HCT116 (cell line): ENCODE data around the gene PDE7B.

ENCODE experiments used
- CEBPB ChIP-seq: IDR thresholded peaks from 2 replicates; pipeline ENCODE4 v1.6.1; 2012; ENCODE audit warnings: low read depth
- CTCF ChIP-seq, 3 experiments: fragments of 200-600 bp in 1 of 3; sonication (generic) in 1 of 3; IDR thresholded peaks in 2 of 3; conservative IDR thresholded peaks in 1 of 3; 2 replicates each; pipeline ENCODE4 v1.5.1; 2012 to 2017; ENCODE audit warnings: low read depth in 2 of 3, low read length in 2 of 3, antibody characterized with exemption in 1 of 3, borderline replicate concordance in 1 of 3, control low read depth in 1 of 3, mild to moderate bottlenecking in 1 of 3, mixed read lengths in 1 of 3, mixed run types in 1 of 3, moderate library complexity in 1 of 3; ENCODE audit not compliant: insufficient read depth in 1 of 3
- EZH2 ChIP-seq: fragments of 200-600 bp; sonication (generic); IDR thresholded peaks from 2 replicates; pipeline ENCODE4 v1.6.1; 2017; ENCODE audit warnings: antibody characterized with exemption, mixed run types
- POLR2A ChIP-seq: IDR thresholded peaks from 2 replicates; pipeline ENCODE4 v1.7.0; 2011; ENCODE audit warnings: borderline replicate concordance; ENCODE audit not compliant: insufficient read depth, insufficient read length; ENCODE audit errors: extremely low read depth
- POLR2AphosphoS5 ChIP-seq: IDR thresholded peaks from 2 replicates; pipeline ENCODE4 v1.6.1; 2011; ENCODE audit warnings: mild to moderate bottlenecking, low read depth, low read length, moderate library complexity
- REST ChIP-seq: IDR thresholded peaks from 2 replicates; pipeline ENCODE4 v1.6.1; 2012; ENCODE audit warnings: low read depth
- SIN3A ChIP-seq: IDR thresholded peaks from 2 replicates; pipeline ENCODE4 v1.6.1; 2012; ENCODE audit warnings: low read depth
- SRF ChIP-seq: IDR thresholded peaks from 2 replicates; pipeline ENCODE4 v1.6.1; 2012; ENCODE audit warnings: low read depth
- YY1 ChIP-seq: IDR thresholded peaks from 2 replicates; pipeline ENCODE4 v1.6.1; 2011; ENCODE audit warnings: low read length, low read depth, moderate library complexity, mild to moderate bottlenecking; ENCODE audit not compliant: insufficient replicate concordance; ENCODE audit errors: extremely low read depth
- ZFX ChIP-seq: fragments of 450-650 bp; IDR thresholded peaks from 2 replicates; pipeline ENCODE4 v1.6.1; 2017
- TF ChIP-seq, protein P1 (sequence below): IDR thresholded peaks from 2 replicates; pipeline ENCODE4 v1.6.1; 2012

- TF ChIP-seq CTCF (IDR thresholded peaks at IDR 0.05 in 2 of 3, conservative IDR thresholded peaks at IDR 0.05 in 1 of 3; ENCODE audit: borderline replicate concordance in 1 of 3, insufficient read depth in 1 of 3, low read depth in 2 of 3, low read length in 2 of 3) (no peak), SIN3A (no peak), EZH2 (no peak), POLR2A (no peak), REST (no peak), POLR2AphosphoS5 (no peak), CEBPB (no peak), SRF (no peak), ZFX (no peak), YY1 (no peak)
- TF ChIP-seq, protein P1, sequence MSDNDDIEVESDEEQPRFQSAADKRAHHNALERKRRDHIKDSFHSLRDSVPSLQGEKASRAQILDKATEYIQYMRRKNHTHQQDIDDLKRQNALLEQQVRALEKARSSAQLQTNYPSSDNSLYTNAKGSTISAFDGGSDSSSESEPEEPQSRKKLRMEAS = no peak
These were observed 324.4 kb downstream of the PDE7B start for GRCh38 chr6:136175873-136176272.
